ENCODE results near the gene SLC9A9. TPM values are rescaled to one million over a fixed set of nuclear protein-coding genes. Genes with fewer than 3 reads are reported as not detected.

The SLC9A9 gene
- total RNA-seq, 4 donors from 2014 or later, result 1.7 to 8.2 (median 3.6) TPM

- Histone ChIP-seq H3K36me3 (no peaks in the 10 kb centered on the region), H3K4me1 (no peaks in the 10 kb centered on the region), H3K9me3 (no peaks in the 10 kb centered on the region), H3K27ac (no peak overlapping the region), H3K27me3 (no peaks in the 10 kb centered on the region), H3K4me3 (no peak overlapping the region)
- DNase-seq (no peak), ATAC-seq (no peak)
- in situ Hi-C loops (cut with MboI; ENCODE audit: low sequenced_read_pairs in 4 of 4), result no loop called here
- no peak for TF ChIP-seq POLR2A (IDR thresholded peaks at IDR 0.05)
- no peak for TF ChIP-seq CTCF (IDR thresholded peaks at IDR 0.05 in 4 of 5, conservative IDR thresholded peaks at IDR 0.05 in 1 of 5)
- intact Hi-C loops (cut with DNase I; ENCODE audit: low total_unique reads), result no loop called here
Measured at GRCh38 chr3:143753456-143753855, 94.8 kb downstream of the SLC9A9 start.

GRCh38 chr3:143753006-143753405 lies 95.3 kb downstream of the SLC9A9 start:
- in situ Hi-C loops (cut with MboI; ENCODE audit: low sequenced_read_pairs in 4 of 4), result no loop called here
- TF ChIP-seq CTCF (IDR thresholded peaks at IDR 0.05 in 4 of 5, conservative IDR thresholded peaks at IDR 0.05 in 1 of 5) (no peak), POLR2A (IDR thresholded peaks at IDR 0.05) (no peak)
- H3K27me3 ChIP-seq, result no peaks in the 10 kb centered on the region
- H3K4me1 ChIP-seq, result no peaks in the 10 kb centered on the region
- no peaks in the 10 kb centered on the region for H3K9me3 ChIP-seq
- H3K27ac ChIP-seq, result no peak overlapping the region
- no peak for DNase-seq
- intact Hi-C loops (cut with DNase I; ENCODE audit: low total_unique reads), result no loop called here
- H3K36me3 ChIP-seq, result no peaks in the 10 kb centered on the region
- H3K4me3 ChIP-seq, result no peak overlapping the region
- ATAC-seq, result no peak

- no peaks in the 10 kb centered on the region for H3K9me3 ChIP-seq
- TF ChIP-seq POLR2A (IDR thresholded peaks at IDR 0.05), result no peak
- TF ChIP-seq CTCF (IDR thresholded peaks at IDR 0.05 in 4 of 5, conservative IDR thresholded peaks at IDR 0.05 in 1 of 5), result no peak
- H3K27me3 ChIP-seq, result no peaks in the 10 kb centered on the region
- H3K36me3 ChIP-seq, result no peaks in the 10 kb centered on the region
- no peak overlapping the region for H3K4me3 ChIP-seq
- ATAC-seq (no peak), DNase-seq (no peak)
- in situ Hi-C loops (cut with MboI; ENCODE audit: low sequenced_read_pairs in 4 of 4), result no loop called here
- intact Hi-C loops (cut with DNase I; ENCODE audit: low total_unique reads), result no loop called here
- H3K27ac ChIP-seq, result no peak overlapping the region
- no peaks in the 10 kb centered on the region for H3K4me1 ChIP-seq
Measured at GRCh38 chr3:143751643-143752178, 96.6 kb downstream of the SLC9A9 start.

- no peaks in the 10 kb centered on the region for H3K4me1 ChIP-seq
- intact Hi-C loops (cut with DNase I; ENCODE audit: low total_unique reads), result no loop called here
- TF ChIP-seq POLR2A (IDR thresholded peaks at IDR 0.05), result no peak
- TF ChIP-seq CTCF (IDR thresholded peaks at IDR 0.05 in 4 of 5, conservative IDR thresholded peaks at IDR 0.05 in 1 of 5), result no peak
- H3K36me3 ChIP-seq, result no peaks in the 10 kb centered on the region
- DNase-seq (no peak), ATAC-seq (no peak)
- H3K27me3 ChIP-seq, result no peaks in the 10 kb centered on the region
- no peaks in the 10 kb centered on the region for H3K9me3 ChIP-seq
- no peak overlapping the region for H3K4me3 ChIP-seq
- no peak overlapping the region for H3K27ac ChIP-seq
- in situ Hi-C loops (cut with MboI; ENCODE audit: low sequenced_read_pairs in 4 of 4), result no loop called here
Measured at GRCh38 chr3:143750841-143751240, 97.4 kb downstream of the SLC9A9 start.

GRCh38 chr3:143749926-143750325 lies 98.3 kb downstream of the SLC9A9 start:
- no peak for DNase-seq
- H3K27me3 ChIP-seq, result no peaks in the 10 kb centered on the region
- no peaks in the 10 kb centered on the region for H3K9me3 ChIP-seq
- TF ChIP-seq CTCF (IDR thresholded peaks at IDR 0.05 in 4 of 5, conservative IDR thresholded peaks at IDR 0.05 in 1 of 5), result no peak
- TF ChIP-seq POLR2A (IDR thresholded peaks at IDR 0.05), result no peak
- no peak overlapping the region for H3K4me3 ChIP-seq
- in situ Hi-C loops (cut with MboI; ENCODE audit: low sequenced_read_pairs in 4 of 4), result no loop called here
- no peak for ATAC-seq
- no peaks in the 10 kb centered on the region for H3K4me1 ChIP-seq
- intact Hi-C loops (cut with DNase I; ENCODE audit: low total_unique reads), result no loop called here
- H3K36me3 ChIP-seq, result no peaks in the 10 kb centered on the region
- H3K27ac ChIP-seq, result no peak overlapping the region
